Left renal pelvis (tissue), 4 donors: ENCODE results near the gene SLC16A3. TPM values are rescaled to one million over a fixed set of nuclear protein-coding genes. Genes with fewer than 3 reads are reported as not detected.

Experiments used
- DNase-seq, 4 donors: peaks; one replicate each; pipeline ENCODE4 v3.0.0-alpha.2; 2013; ENCODE audit warnings: low read depth in 4 of 4, low spot score in 3 of 4
- polyA plus RNA-seq, 4 donors: library from polyadenylated mRNA; unstranded; fragments of 120-200 nt; gene quantifications; one replicate each; pipeline ENCODE4 v1.2.1, GENCODE V29; 2013; ENCODE audit not compliant: insufficient read length in 4 of 4

SLC16A3 gene
- polyA plus RNA-seq, 4 donors, result 6.6 to 16.3 (median 13.0) TPM

GRCh38 chr17:82221341-82221902 lies 7.4 kb upstream of the SLC16A3 start:
- no peak for DNase-seq

DNA sequence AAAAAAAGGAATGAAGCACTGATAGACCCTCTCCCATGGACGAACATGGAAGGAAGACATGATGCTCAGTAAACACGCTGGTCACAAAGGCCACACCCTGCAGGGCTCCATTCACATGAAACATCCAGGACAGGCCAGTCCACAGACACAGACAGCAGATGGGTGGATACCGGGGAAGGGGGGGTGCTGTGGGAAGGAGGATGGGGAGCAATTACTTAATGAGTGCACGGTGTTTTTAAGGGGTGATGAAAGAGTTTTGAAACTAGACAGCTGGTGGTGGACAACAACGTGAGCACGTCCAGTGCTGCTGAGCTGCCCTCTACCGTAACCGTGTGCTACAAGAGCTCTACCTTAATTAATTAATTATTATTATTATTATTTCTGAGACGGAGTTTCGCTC lies 6.0 kb upstream of the SLC16A3 start:
- DNase-seq, result no peak

DNA sequence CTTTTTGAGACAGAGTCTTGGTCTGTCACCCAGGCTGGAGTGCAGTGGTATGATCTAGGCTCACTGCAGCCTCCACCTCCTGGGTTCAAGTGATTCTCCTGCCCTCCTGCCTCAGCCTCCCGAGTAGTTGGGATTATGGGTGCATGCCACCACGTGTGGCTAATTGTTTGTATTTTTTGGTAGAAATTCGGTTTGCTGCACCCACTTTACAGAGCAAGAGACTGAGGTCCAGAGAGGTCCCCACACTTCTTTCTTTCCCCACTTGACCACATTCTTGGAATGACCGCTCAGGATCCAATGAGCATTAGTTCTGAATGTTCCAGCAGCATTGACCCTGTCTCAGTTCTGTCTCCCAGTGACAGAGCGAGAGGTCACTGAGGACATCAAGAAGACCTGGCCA lies 5.3 kb upstream of the SLC16A3 start:
- DNase-seq, result no peak

DNA sequence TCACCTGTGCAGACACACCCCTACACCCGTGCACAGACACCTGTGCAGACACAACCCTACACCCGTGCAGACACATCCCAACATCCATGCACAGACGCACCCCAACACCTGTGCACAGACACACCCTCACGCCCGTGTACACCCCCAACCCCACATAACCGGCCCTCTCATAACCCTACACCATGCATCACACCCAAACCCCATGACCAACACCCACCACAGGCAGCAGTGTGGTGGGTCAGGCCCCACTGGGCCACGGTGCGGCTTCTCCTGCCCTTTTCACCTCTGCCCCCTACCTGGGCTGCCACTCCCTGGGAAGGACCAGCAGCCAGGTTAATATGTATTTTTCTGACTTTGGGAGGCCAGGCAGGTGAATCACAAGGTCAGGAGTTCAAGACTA lies 4.2 kb upstream of the SLC16A3 start:
- DNase-seq, result no peak

DNA sequence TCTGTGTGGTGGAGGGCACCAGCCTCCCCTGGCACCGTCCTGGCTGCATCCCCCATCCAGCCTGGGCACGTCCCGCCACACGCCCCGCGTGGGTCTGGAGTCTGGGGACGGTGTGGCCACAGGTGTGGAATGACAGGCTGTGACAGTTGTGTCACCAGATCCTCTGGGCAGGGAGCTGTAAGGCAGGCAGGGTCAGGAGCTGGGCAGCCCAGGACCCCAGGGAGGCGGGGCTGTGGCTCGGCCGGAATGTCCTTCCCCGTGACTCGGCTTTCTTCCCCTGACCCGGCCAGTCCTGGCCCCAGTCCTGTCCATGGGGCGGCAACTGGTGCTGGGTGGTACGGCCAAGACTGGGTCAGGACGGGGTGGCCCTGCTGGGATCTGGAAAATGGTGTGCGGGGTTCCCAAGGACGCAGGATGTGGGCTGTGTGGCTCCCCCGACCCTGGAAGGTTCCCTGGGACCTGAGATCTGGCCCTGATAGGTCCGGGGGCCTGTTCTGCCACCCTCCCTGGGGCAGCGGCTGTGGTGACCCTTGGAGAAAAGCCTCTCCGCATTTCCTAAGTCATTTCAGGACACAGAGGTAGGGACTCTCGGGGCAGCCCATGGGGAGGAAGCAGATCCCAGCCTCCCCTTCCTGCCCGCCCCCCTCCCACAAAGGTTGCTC lies 3.3 kb upstream of the SLC16A3 start:
- no peak for DNase-seq

GRCh38 chr17:82226146-82226808 lies 2.6 kb upstream of the SLC16A3 start:
- no peak for DNase-seq

GRCh38 chr17:82226809-82227628 lies 1.8 kb upstream of the SLC16A3 start:
- no peak for DNase-seq

GRCh38 chr17:82227629-82228277 lies 1.1 kb upstream of the SLC16A3 start:
- DNase-seq, result no peak

DNA sequence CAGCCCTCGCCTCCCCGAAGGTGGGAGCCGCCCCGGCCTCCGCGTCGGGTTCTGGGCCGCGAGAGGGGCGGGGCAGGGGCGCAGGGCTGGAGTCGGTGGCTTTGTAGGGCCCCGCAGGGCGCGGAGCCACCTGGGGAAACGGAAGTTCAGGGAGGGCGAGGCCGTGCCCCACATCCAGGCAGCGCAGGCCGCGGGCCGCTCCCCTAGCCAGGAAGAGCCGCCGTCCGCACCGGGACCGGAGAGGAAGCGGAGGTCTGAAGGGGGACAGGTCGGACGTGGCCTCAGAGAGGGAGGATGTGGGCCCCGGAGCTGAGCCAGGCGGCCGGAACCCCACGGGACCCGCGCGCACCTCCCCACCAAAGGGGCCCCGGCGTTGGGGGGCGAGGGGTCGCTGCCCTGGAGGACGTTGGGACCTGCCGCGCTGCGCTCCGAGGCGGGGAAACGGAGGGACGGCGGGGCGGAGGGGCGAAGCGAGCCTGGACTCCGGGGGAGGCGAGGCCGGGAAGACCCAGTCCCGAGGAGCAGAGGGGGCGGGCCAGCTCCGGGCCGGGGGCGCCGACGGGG lies 482 bp upstream of the SLC16A3 start:
- no peak for DNase-seq

GRCh38 chr17:82229698-82230608 lies 1.1 kb downstream of the SLC16A3 start:
- no peak for DNase-seq

GRCh38 chr17:82230609-82231311 lies 1.9 kb downstream of the SLC16A3 start:
- DNase-seq, result no peak

DNA sequence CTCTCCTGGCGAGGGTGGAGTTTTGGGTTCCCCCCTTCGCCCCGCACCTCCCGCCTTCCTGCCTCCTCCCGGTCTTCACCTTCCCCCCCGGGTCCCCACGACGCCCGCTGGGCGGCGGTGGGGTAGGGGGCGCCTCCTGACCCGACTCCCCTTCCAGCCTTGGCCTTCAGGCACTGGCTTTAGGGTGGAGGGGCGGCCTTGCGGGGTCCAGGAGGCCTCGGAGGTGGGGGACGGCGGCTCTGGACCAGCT lies 2.4 kb downstream of the SLC16A3 start:
- no peak for DNase-seq

GRCh38 chr17:82231562-82232321 lies 2.9 kb downstream of the SLC16A3 start:
- DNase-seq, result no peak

GRCh38 chr17:82232322-82232820 lies 3.5 kb downstream of the SLC16A3 start:
- DNase-seq, result no peak

DNA sequence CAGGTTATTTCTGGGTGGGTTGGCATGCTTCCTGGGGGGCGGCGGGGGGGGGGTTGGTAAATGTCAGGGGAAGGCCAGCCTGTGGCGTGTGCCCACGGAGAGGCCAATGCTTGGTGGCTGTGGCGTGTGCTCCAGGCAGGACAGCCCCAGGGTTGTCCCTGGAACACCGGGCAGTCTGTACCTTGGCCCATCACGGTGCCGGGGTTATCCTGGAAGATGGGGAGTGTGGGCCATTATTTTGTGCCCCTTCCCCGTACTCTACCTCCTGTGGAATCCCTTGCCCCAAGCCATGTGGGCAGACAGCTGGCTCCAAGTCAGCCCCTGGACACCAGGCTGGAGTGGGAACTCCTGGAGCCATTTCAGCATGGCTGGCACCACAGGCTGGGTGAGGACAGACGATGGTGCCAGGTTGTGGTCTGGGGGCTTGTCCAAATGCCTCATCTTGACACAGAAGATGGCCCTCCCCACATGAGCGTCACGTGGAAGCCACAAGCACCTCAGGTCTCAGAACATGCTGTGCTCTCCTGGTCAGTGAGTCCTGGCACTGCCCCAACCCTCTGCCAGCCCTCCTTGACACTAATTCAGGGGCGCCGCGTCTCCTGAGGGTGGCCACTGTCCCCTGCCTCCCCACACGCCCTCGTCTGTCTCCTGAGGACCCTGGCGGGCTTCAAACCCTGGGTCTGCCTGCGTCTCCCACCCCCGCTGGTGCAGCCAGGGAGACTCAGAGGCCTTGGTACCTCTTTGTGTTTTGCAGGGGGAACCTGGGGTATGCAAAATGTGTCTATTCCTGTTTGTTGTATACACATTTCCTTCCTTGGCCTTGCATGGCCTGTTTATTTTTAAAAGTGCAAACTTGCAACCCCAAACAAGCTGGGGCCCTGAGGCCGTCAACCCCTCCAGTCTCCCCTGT lies 4.3 kb downstream of the SLC16A3 start:
- DNase-seq, result no peak

DNA sequence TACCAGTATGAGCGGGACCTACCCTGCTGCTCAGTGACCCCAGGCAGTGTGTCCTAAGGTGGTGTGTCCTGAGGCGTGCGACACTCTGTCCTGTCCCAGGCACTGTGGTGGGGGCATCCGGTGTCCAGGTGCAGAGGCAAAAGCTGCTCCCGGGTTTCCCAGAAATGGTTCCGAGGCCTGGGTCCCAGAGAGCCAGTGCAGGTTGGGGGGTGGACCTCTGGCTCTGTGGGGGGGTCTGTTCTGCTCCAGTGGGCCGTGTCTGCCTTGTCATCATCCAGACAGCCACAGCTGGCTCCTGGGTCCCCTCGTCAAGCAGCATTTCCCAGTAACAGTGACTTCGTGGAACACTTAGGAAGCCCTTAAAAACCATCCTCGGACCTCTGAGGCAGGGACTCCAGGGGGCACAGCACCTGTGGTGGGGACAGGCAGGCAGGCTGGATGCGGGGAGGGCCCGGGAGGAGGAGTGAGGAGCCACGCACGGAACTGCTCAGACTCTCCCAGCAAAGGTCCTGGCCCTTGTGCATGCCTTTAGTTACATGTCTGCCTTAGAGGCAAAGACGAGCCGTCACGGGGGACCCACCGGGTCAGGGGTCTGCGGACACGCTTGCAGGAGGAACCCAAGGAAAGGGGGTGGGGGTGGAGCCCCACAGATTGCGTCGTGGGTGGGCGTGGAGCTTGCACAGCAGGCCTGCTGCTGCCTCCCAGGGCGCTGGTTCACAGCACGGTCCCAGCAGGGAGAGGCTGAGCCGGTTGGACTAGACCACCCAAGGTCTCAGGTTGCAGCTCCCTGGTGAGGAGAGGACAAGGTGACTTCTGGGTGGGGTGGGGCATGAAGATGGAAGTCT lies 5.6 kb downstream of the SLC16A3 start:
- no peak for DNase-seq
